Small intestine (tissue), 7 donors: ENCODE results near the gene ZNF546. TPM values are rescaled to one million over a fixed set of nuclear protein-coding genes. Genes with fewer than 3 reads are reported as not detected.

ENCODE experiments used
- DNase-seq, 2 donors: peaks; one replicate each; pipeline versions ENCODE4 v3.0.0 to v3.0.0-alpha.2; 2013
- FAIRE-seq: peaks from 2 replicates; lab custom pipeline; 2012; peaks lifted over from hg19 to GRCh38; lab: Jason Lieb, UNC
- H3K27ac ChIP-seq, 3 donors: one replicate each; pipeline ENCODE4 v1.5.1; 2013; ENCODE audit warnings: low read length in 2 of 3, mild to moderate bottlenecking in 2 of 3, control low read depth in 1 of 3, inconsistent platforms in 1 of 3, low read depth in 1 of 3, moderate library complexity in 1 of 3
- H3K27me3 ChIP-seq, 3 donors: one replicate each; pipeline ENCODE4 v1.6.1; 2013; ENCODE audit warnings: low read length in 3 of 3, inconsistent platforms in 1 of 3; ENCODE audit not compliant: control insufficient read depth in 3 of 3, insufficient read depth in 3 of 3
- H3K36me3 ChIP-seq, 3 donors: one replicate each; pipeline ENCODE4 v1.6.1; 2013; ENCODE audit warnings: low read length in 3 of 3, inconsistent platforms in 1 of 3, low read depth in 1 of 3, mild to moderate bottlenecking in 1 of 3, moderate library complexity in 1 of 3; ENCODE audit not compliant: control insufficient read depth in 3 of 3, insufficient read depth in 2 of 3
- H3K4me1 ChIP-seq, 3 donors: one replicate each; pipeline ENCODE4 v1.6.1; 2013; ENCODE audit warnings: low read length in 2 of 3, inconsistent platforms in 1 of 3, low read depth in 1 of 3, mild to moderate bottlenecking in 1 of 3, moderate library complexity in 1 of 3; ENCODE audit not compliant: control insufficient read depth in 3 of 3, insufficient read depth in 2 of 3
- H3K4me3 ChIP-seq, 3 donors: one replicate each; pipeline ENCODE4 v1.5.1; 2013; ENCODE audit warnings: low read length in 3 of 3, control low read depth in 1 of 3, inconsistent platforms in 1 of 3, low read depth in 1 of 3, mild to moderate bottlenecking in 1 of 3, moderate library complexity in 1 of 3
- H3K9me3 ChIP-seq, 2 donors: one replicate each; pipeline ENCODE4 v1.6.1; 2013; ENCODE audit warnings: low read depth in 1 of 2, low read length in 1 of 2; ENCODE audit not compliant: control insufficient read depth in 2 of 2, insufficient read depth in 1 of 2
- WGBS, 3 donors: extraction: QIAGEN DNeasy Blood & Tissue Kit; methylation state at CpG; one replicate each; pipeline ENCODE4 v1.1.7; 2013; 5-methylcytosine and 5-hydroxymethylcytosine counted together
- polyA plus RNA-seq, 4 donors: library from polyadenylated mRNA; stranded (reverse) in 3 of 4; unstranded in 1 of 4; fragments of 200-250 nt in 3 of 4; fragments of 120-200 nt in 1 of 4; gene quantifications; one replicate each; pipeline versions ENCODE4 v1.2.1 to v1.2.3, GENCODE V29; 2013
- donor health status: healthy with polysubstance abuse.
- donor health status: control.
- donor health status: control.
- donor health status: Bipolar disorder and iron deficiency.
- donor health status: healthy.

The ZNF546 gene
- polyA plus RNA-seq, 4 donors = under 0.01 to 3.3 (median 0.92) TPM

DNA sequence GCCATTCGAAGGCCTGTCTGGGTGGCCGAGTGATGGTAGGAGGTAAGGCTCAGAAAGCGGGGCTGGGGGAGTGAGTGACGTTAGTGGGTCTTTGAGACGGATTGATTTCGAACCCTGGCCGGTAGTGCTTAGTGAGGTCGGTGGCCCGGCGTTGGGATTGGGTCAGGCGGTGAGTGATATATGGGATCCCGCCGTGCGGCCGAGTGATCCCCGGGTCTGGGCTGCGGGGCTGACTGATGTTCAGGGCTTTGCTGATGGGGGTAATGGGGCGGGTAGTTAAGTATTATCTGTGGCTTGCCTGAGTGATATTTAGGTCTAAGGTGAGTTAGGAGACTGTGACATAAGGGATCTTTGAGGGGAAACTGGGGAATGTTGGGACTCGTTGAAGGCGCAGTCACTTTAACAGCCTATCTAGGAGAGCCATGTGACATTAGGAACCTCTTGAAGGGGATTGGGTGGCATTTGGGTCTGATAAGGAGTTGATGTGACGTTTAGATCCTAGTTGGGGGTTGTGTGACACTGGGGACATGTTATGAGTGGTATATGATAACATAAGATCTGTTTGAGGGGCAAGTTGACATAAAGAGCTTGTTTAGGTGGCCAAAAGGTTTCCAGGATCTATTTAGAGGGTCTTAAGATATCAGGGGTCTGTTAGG lies 25.4 kb upstream of the ZNF546 start:
- peaks cover 0 to 2% of the 10 kb centered on the region in 2 donors for H3K9me3 ChIP-seq
- FAIRE-seq (no peak), DNase-seq (no peak)
- H3K36me3 ChIP-seq = peaks cover 12 to 34% (median 18%) of the 10 kb centered on the region in 3 donors
- H3K4me1 ChIP-seq = peaks cover 4 to 14% (median 7%) of the 10 kb centered on the region in 3 donors
- WGBS, 3 donors = 2 to 3% (median 2%) methylated on average over 21 of the region's 21 CpGs
- H3K27ac ChIP-seq = peak overlapping the region; percentile 54 to 79 (median 60)
- peak overlapping the region; percentile 83 to 98 (median 89) for H3K4me3 ChIP-seq
- no peaks in the 10 kb centered on the region for H3K27me3 ChIP-seq

DNA sequence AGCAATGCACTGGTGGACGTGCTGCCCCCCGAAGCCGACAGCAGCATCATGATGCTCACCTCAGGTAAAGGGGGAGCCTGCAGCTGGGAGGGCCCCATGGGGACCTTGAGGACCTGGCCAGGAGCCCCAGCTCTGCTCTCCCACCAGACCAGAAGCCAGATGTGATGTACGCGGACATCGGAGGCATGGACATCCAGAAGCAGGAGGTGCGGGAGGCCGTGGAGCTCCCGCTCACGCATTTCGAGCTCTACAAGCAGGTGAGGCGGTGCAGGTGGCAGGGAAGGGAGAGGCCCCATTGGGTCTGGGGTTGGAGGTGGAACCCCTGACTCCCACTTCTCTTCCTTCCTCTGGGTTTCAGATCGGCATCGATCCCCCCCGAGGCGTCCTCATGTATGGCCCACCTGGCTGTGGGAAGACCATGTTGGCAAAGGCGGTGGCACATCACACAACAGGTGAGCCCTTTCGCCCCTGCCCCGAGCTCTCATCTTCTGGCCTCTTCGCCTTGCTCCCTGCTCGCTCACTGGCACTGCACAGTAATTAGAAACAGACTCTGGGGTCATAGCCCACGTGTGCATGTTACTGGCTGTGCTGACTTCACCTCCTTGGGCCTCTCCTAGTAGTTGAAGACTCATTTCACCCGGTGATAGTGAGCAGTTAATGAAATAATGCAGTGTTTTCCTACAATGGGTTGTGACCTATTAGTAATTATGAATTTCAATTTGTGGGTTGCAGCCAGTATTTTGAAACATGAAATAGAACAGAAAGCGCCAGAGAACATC lies 22.3 kb upstream of the ZNF546 start:
- WGBS, 3 donors = 95 to 97% (median 96%) methylated on average over 23 to 24 of the region's 24 CpGs
- DNase-seq (no peak), FAIRE-seq (no peak)
- no peaks in the 10 kb centered on the region for H3K9me3 ChIP-seq
- H3K4me3 ChIP-seq = no peak overlapping the region
- H3K36me3 ChIP-seq = peaks cover 16 to 57% (median 19%) of the 10 kb centered on the region in 3 donors
- no peaks in the 10 kb centered on the region for H3K27me3 ChIP-seq
- H3K27ac ChIP-seq = no peak overlapping the region
- peaks cover 4 to 14% (median 7%) of the 10 kb centered on the region in 3 donors for H3K4me1 ChIP-seq

DNA sequence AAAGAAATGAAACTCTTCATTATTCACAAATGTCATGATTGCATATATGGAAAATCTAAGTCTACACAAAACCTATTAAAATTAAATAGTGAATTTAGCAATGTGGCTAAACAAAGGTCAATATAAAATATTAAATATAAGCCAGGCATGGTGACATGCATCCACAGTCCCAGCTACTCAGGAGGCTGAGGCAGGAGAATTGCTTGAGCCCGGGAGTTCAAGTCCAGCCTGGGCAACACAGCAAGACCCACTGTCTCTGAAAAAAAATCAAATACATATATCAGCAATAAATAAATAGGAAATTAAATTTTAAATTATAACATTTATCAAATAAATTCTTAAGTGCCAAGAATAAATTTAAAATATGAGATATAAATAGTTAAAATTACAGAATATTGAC lies 14.0 kb upstream of the ZNF546 start:
- H3K9me3 ChIP-seq = peaks cover 0 to 14% of the 10 kb centered on the region in 2 donors
- no peak overlapping the region for H3K4me3 ChIP-seq
- no peak overlapping the region for H3K27ac ChIP-seq
- no peaks in the 10 kb centered on the region for H3K27me3 ChIP-seq
- DNase-seq (no peak), FAIRE-seq (no peak)
- peaks cover 2 to 43% (median 12%) of the 10 kb centered on the region in 3 donors for H3K36me3 ChIP-seq
- 96 to 100% (median 96%) methylated on average over 1 of the region's 1 CpG for WGBS, 3 donors
- H3K4me1 ChIP-seq = no peaks in the 10 kb centered on the region

DNA sequence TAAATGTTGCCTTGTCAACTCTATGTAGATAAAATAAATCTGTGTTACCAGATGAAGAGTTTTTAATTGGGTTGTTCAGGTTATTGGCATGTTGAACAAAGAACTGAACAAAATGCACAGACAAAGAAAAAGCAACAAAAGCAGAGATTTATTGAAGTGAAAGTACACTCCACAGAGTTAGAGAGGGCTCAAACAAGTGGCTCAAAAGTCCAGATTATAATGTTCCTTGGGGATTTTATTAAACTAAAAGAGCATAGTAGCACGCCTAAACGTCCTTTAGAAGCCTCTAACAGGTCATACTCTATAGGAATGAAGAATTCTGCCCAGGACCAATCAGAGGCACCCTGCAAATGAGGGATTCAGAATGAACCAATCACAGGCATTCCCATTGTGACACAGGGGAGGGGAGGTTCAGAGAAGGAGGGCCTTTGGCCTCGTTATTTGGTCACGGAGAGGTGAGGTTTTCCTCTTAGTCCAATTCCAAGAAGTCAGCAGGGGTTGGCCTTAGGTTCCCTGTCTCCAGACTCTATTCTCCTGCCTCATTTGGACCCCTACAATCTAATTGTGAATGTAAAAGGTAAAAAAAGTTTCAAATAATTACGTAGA lies 13.1 kb upstream of the ZNF546 start:
- DNase-seq = no peak
- Histone ChIP-seq H3K4me3 (no peak overlapping the region), H3K36me3 (peaks cover 0 to 34% (median 12%) of the 10 kb centered on the region in 3 donors), H3K9me3 (peaks cover 0 to 17% of the 10 kb centered on the region in 2 donors), H3K27me3 (no peaks in the 10 kb centered on the region), H3K27ac (no peak overlapping the region), H3K4me1 (no peaks in the 10 kb centered on the region)
- no peak for FAIRE-seq
- WGBS, 3 donors = 87 to 96% (median 96%) methylated on average over 5 of the region's 5 CpGs

DNA sequence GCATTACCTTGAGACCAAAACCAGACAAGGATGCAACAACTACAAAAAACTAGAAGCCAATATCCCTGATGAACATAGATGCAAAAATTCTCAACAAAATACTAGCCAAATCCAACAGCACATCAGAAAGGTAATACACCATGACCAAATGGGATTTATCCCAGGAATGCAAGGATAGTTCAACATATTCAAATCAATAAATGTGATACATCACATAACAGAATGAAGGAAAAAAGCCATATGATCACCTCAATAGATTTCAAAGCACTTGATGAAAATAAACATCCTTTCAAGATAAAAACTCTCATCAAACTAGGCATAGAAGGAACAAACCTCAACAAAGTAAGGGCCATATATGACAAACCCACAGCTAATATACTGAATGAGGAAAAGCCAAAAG lies 10.2 kb upstream of the ZNF546 start:
- Histone ChIP-seq H3K9me3 (peaks cover 0 to 17% of the 10 kb centered on the region in 2 donors), H3K27ac (no peak overlapping the region), H3K27me3 (no peaks in the 10 kb centered on the region), H3K36me3 (peaks cover 0 to 12% (median 0%) of the 10 kb centered on the region in 3 donors), H3K4me3 (no peak overlapping the region), H3K4me1 (no peaks in the 10 kb centered on the region)
- FAIRE-seq = no peak
- DNase-seq = no peak

DNA sequence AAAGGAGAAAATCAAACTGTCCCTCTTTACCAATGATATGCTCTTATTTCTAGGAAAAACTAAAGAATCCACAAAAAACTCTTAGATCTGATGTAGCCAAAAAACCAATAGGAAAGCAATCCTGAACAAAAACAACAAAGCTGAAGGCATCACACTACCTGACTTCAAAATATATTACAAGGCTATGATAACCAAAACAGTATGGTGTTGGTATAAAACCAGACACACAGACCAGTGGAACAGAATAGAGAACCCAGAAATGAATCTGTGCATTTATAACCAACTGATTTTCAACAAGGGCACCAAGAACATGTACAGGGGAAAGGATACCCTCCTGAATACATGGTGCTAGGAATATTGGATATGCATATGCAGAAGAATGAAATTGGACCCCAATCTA lies 9.7 kb upstream of the ZNF546 start:
- no peaks in the 10 kb centered on the region for H3K4me1 ChIP-seq
- no peaks in the 10 kb centered on the region for H3K27me3 ChIP-seq
- H3K4me3 ChIP-seq = no peak overlapping the region
- peaks cover 0 to 9% (median 0%) of the 10 kb centered on the region in 3 donors for H3K36me3 ChIP-seq
- FAIRE-seq (no peak), DNase-seq (no peak)
- peaks cover 0 to 17% of the 10 kb centered on the region in 2 donors for H3K9me3 ChIP-seq
- H3K27ac ChIP-seq = no peak overlapping the region

DNA sequence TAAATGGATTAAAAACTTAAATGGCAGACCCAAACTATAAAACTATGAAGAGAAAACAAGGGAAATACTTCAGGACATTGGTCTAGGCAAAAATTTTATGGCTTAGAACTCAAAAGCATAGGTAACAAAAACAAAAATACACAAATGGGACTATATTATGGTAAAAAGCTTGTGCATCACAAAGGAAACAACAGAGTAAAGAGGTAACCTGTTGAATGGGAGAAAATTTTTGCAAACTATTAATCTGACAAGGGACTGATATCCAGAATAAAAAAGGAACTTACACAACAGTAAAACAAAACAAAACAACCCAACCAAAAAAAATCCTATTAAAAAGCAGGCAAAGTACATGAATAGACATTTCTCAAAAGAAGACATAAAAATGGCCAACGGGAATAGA lies 9.3 kb upstream of the ZNF546 start:
- Histone ChIP-seq H3K27me3 (no peaks in the 10 kb centered on the region), H3K4me3 (no peak overlapping the region), H3K36me3 (peaks cover 0 to 9% (median 0%) of the 10 kb centered on the region in 3 donors), H3K27ac (no peak overlapping the region), H3K4me1 (no peaks in the 10 kb centered on the region), H3K9me3 (peaks cover 0 to 17% of the 10 kb centered on the region in 2 donors)
- no peak for FAIRE-seq
- WGBS, 3 donors = 88 to 96% (median 96%) methylated on average over 1 of the region's 1 CpG
- no peak for DNase-seq

DNA sequence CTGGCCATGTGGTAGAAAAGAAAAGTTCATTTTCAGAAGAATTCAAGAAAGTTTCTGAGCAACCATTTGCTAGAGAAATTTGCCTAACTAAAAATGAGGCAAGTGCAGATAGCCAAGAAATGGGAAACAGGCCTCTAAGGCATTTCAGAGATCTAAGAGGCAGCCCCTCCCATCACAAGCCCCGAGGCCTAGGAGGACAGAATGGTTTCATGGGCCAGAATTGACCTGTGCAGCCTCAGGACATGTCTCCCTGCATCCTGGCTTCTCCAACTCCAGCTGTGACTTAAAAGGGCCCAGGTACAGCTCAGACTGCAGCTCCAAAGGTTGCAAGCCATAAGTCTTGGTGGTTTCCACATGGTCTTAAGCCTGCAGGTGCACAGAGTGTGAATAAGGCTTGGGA lies 3.3 kb upstream of the ZNF546 start:
- Histone ChIP-seq H3K36me3 (peaks cover 0 to 5% (median 0%) of the 10 kb centered on the region in 3 donors), H3K4me3 (no peak overlapping the region), H3K27ac (peak overlapping the region in 1 of 3 donors; percentile 18), H3K27me3 (no peaks in the 10 kb centered on the region), H3K9me3 (peaks cover 0 to 13% of the 10 kb centered on the region in 2 donors), H3K4me1 (peaks cover 0 to 22% (median 10%) of the 10 kb centered on the region in 3 donors)
- no peak for FAIRE-seq
- no peak for DNase-seq
- 93 to 96% (median 95%) methylated on average over 1 of the region's 1 CpG for WGBS, 3 donors
